Measurements from ENCODE around the gene MYO10. TPM values are rescaled to one million over a fixed set of nuclear protein-coding genes. Genes with fewer than 3 reads are reported as not detected.

MYO10 gene
- total RNA-seq, 4 donors from 2014 or later: 51.6 to 190 (median 72.9) TPM

GRCh38 chr5:16644301-16644889, 291.7 kb downstream of the MYO10 start:
- intact Hi-C loops (cut with DNase I; ENCODE audit: low total_unique reads) (no loop called here), in situ Hi-C loops (cut with MboI; ENCODE audit: low pct_ligation_motif_present in 1 of 4, low pct_unique_long_range_greater_than_20kb in 1 of 4, low sequenced_read_pairs in 3 of 4) (no loop called here)
- H3K9me3 ChIP-seq: no peaks in the 10 kb centered on the region
- whole genome bisulfite sequencing, 2 donors (ENCODE audit: low coverage in 1 of 2): 93% methylated on average over 4 to 11 of the region's 11 CpGs
- no peaks in the 10 kb centered on the region for H3K4me1 ChIP-seq
- H3K4me3 ChIP-seq: no peak overlapping the region
- H3K27me3 ChIP-seq: no peaks in the 10 kb centered on the region
- H3K36me3 ChIP-seq: no peaks in the 10 kb centered on the region
- DNase-seq: no peak
- no peak overlapping the region for H3K27ac ChIP-seq
- TF ChIP-seq POLR2A (IDR thresholded peaks at IDR 0.05) (no peak), CTCF (IDR thresholded peaks at IDR 0.05) (no peak), EP300 (IDR thresholded peaks at IDR 0.05; ENCODE audit: low read depth) (no peak), POLR2AphosphoS5 (IDR thresholded peaks at IDR 0.05) (no peak)

- no peaks in the 10 kb centered on the region for H3K27me3 ChIP-seq
- intact Hi-C loops (cut with DNase I; ENCODE audit: low total_unique reads): no loop called here
- H3K27ac ChIP-seq: no peak overlapping the region
- in situ Hi-C loops (cut with MboI; ENCODE audit: low pct_ligation_motif_present in 1 of 4, low pct_unique_long_range_greater_than_20kb in 1 of 4, low sequenced_read_pairs in 3 of 4): no loop called here
- H3K9me3 ChIP-seq: no peaks in the 10 kb centered on the region
- DNase-seq: no peak
- WGBS, 2 donors (ENCODE audit: low coverage in 1 of 2): 57 to 80% methylated on average over 1 to 2 of the region's 2 CpGs
- TF ChIP-seq CTCF (IDR thresholded peaks at IDR 0.05) (no peak), POLR2A (IDR thresholded peaks at IDR 0.05) (no peak), EP300 (IDR thresholded peaks at IDR 0.05; ENCODE audit: low read depth) (no peak), POLR2AphosphoS5 (IDR thresholded peaks at IDR 0.05) (no peak)
- H3K36me3 ChIP-seq: no peaks in the 10 kb centered on the region
- no peaks in the 10 kb centered on the region for H3K4me1 ChIP-seq
- no peak overlapping the region for H3K4me3 ChIP-seq
Observed at GRCh38 chr5:16642867-16643266, 293.2 kb downstream of the MYO10 start.

- WGBS, 2 donors (ENCODE audit: low coverage in 1 of 2): 88% methylated on average over 4 of the region's 4 CpGs; no CpG with 5 or more reads in 1 of the 2 donors
- no peaks in the 10 kb centered on the region for H3K27me3 ChIP-seq
- no peak for TF ChIP-seq EP300 (IDR thresholded peaks at IDR 0.05; ENCODE audit: low read depth)
- TF ChIP-seq POLR2AphosphoS5 (IDR thresholded peaks at IDR 0.05): no peak
- no peak for TF ChIP-seq POLR2A (IDR thresholded peaks at IDR 0.05)
- no peak for TF ChIP-seq CTCF (IDR thresholded peaks at IDR 0.05)
- H3K36me3 ChIP-seq: no peaks in the 10 kb centered on the region
- intact Hi-C loops (cut with DNase I; ENCODE audit: low total_unique reads): no loop called here
- H3K9me3 ChIP-seq: no peaks in the 10 kb centered on the region
- no peaks in the 10 kb centered on the region for H3K4me1 ChIP-seq
- H3K27ac ChIP-seq: no peak overlapping the region
- in situ Hi-C loops (cut with MboI; ENCODE audit: low pct_ligation_motif_present in 1 of 4, low pct_unique_long_range_greater_than_20kb in 1 of 4, low sequenced_read_pairs in 3 of 4): no loop called here
- no peak overlapping the region for H3K4me3 ChIP-seq
- DNase-seq: no peak
Observed at GRCh38 chr5:16639206-16639605, 296.9 kb downstream of the MYO10 start.

DNA sequence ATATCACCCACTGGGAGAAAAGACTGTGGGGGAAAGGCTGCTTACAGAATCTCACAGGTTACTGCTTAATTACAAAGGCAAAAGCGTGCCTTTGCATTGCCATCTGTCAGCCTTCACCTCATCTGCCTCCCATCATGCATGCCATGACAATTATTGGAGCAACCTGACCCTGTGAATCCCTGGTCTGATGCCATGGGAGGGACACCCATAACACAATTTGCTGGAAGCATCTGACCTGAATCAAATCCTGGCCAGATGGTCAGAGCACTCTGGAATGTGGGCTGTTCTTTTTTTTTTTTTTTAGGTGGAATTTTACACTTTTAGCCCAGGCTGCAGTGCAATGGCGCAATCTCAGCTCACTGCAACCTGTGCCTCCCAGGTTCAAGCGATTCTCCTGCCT, 307.7 kb downstream of the MYO10 start:
- WGBS, 2 donors (ENCODE audit: low coverage in 1 of 2): 76 to 86% methylated on average over 3 of the region's 3 CpGs
- H3K4me1 ChIP-seq: no peaks in the 10 kb centered on the region
- H3K36me3 ChIP-seq: no peaks in the 10 kb centered on the region
- TF ChIP-seq CTCF (IDR thresholded peaks at IDR 0.05) (no peak), POLR2A (IDR thresholded peaks at IDR 0.05) (no peak), EP300 (IDR thresholded peaks at IDR 0.05; ENCODE audit: low read depth) (no peak), POLR2AphosphoS5 (IDR thresholded peaks at IDR 0.05) (no peak)
- no peaks in the 10 kb centered on the region for H3K27me3 ChIP-seq
- in situ Hi-C loops (cut with MboI; ENCODE audit: low pct_ligation_motif_present in 1 of 4, low pct_unique_long_range_greater_than_20kb in 1 of 4, low sequenced_read_pairs in 3 of 4): no loop called here
- intact Hi-C loops (cut with DNase I; ENCODE audit: low total_unique reads): no loop called here
- H3K27ac ChIP-seq: no peak overlapping the region
- H3K4me3 ChIP-seq: no peak overlapping the region
- no peaks in the 10 kb centered on the region for H3K9me3 ChIP-seq
- no peak for DNase-seq
